GM19395 (cell line): ENCODE results near the gene SNTG2.

Experiments
- ATAC-seq: cut with Tn5 transposase; IDR thresholded peaks from one replicate; pipeline ENCODE4 v1.9.1; 2021; ENCODE audit warnings: mild to moderate bottlenecking, moderate library complexity; ENCODE audit not compliant: unreplicated experiment

The SNTG2 gene

DNA sequence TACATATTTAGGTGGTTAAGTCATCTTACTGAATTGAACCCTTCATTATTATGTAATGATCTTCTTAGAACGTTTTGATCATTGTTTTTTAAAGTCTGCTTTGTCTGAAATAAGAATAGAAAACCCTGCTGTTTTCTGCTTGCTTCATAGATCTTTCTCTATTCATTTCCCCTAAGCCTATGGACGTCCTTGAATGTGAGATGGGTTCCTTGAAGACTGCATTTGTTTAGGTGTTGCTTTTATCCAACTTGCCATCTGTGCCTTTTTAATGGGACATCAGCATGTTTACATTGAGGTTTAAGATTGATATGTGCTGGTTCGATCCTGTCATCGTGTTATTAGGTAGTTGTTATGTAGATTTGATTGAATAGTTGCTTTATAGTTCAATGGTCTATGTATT lies 95.4 kb downstream of the SNTG2 start:
- no peak for ATAC-seq

DNA sequence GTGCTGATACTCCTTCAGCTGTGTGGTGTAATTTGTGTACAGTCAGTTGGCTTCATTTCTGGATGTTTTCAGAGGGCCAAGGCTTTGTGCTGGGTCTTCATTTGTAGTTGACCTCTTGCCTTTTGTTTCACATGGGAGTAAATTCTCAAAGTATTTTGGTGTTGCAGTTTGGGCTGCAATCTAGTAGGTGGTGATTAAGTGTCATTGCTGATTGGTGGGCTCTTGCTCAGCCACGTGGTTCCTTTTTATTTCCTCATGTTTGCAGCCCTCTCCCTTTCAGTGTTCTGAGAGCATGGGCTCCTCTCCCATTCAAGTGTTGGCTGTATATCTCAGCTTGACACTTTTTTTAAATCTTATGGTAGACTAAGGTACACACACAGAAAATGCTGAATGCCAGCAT lies 96.8 kb downstream of the SNTG2 start:
- ATAC-seq = no peak

DNA sequence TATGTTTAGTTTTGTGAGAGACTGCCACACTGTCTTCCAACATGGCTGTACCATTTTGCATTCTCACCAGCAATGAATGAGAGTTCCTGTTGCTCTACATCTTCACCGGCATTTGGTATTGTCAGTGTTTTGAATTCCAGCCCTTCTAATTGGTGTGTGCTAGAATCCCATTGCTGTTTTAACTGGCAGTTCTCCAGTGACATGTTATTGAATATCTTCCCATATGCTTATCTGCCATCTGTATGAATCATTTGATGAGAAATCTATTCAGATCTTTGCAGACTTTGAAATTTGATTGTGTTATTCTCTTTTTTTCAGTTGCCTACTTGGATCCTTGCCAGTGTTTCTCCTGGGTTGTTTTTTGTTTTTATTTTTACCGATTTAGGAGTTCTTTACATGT lies 99.0 kb downstream of the SNTG2 start:
- no peak for ATAC-seq

DNA sequence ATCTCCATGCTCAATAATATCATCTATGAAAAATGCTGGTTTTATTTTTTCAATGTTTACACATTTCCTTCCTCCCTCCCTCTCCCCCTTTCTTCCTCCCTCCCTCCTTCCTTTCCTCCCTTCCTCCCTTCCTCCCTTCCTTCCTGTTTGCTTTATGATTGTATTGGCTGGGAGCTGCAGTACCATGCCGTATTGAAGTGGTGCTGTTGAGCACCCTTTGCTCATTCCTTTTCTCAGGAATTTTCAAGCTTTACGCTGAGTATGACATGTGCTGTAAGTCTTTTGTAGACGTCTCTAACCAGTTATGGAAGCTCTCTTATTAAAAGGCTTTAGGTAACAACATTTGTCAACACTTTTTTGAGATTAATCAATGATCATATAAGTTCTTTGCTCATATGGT lies 100.4 kb downstream of the SNTG2 start:
- no peak for ATAC-seq

DNA sequence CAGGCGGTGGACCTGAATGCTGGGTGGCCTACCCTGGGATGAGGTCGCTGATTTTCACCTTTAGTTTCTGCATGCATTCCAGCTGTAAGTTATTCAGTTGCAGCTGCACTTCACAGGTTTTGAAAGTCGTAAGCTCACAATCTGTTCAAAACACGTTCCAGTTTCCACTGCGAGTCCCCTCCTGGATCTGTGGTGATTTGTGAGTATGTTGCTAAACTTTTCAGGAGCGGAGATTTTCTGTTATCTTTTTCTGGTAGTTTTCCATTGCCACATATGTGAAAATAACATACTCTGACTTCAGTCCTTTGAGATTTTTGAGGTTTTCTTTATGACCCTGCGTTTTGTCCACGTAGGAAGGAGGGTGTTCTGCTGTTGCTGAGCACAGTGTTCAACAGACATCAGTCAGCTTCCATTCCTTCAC lies 102.1 kb downstream of the SNTG2 start:
- ATAC-seq = no peak

DNA sequence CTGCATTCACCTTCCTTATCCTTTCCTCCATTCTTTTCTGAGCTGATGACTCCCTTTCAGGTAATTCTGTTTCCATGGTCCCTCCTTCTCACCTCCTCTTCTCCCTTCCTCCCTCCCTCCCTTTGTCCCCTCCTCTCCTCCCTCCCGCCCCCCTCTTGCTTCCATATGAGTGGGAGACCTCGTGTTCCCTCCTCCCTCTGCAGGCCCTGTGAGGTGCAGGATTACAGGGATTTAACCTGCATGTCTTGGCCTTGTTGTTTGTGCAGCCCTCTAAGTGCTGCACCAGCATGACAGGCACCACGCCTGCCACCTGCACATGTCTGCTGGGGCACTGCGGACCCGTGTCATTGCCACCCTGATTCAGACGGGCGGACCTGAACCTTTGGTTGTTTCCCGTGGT lies 103.1 kb downstream of the SNTG2 start:
- no peak for ATAC-seq

DNA sequence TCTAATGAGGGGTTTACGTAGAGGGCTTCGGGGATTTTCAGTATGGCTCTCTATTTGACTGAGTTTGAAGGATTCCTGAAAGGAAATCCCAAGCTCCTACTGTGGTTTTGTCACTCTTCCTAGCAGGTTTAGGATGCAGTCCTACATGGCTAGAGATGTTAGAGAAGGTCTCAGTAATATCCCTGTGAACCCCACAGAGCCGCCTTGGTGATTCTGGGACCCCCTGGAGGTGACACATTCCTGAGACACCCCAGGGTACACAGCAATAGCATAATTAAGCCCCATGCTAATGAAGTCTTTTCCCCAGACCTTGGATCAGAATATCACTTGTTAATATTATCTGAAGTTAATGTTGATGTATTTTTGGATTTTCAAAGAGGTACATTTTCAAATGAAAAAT lies 103.8 kb downstream of the SNTG2 start:
- ATAC-seq = no peak

DNA sequence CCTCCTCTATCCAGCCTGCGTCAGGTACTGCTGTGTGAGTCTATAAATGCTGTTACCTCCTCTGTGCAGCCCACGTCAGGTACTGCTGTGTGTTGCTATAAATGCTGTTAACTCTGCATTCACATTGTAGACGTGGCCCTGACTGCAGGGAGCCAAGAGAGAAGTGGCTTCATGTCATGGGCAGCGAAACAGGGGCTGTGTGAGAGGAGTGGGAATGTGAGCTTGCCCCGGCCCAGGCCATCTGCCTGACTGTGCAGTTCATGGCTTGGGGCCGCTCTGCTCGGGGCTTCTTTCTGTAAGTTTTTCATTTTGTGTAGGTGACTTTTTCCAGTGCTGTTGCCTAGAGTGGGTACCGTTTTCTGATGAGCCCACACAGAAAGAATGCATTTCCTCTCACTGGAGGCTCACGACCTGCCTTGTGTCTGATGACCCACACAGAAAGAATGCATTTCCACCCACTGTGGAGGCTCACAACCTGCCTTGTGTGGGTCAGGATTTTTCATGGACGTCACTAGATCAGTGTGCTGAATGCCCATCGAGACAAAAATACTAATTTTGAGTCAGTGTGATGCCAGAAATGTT lies 104.5 kb downstream of the SNTG2 start:
- ATAC-seq = no peak

DNA sequence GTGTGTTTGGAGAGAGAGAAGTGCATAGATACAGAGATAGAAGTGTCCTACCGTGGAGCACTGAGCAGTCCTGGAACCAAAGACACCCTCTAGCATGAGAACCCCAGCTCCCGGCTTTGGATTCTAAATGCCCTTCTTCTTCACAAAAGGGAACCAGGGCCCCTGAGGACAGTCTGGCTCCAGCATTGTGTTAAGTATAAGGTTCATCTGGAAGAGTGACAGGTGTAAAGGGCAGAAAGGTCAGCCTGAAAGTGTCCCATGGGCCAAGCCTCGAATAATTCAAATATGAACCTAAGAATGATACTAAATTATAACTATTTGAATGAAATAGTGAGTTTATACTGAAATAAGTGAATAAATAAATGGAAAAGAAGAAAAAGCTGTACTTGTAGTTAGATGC lies 109.7 kb downstream of the SNTG2 start:
- ATAC-seq = no peak

DNA sequence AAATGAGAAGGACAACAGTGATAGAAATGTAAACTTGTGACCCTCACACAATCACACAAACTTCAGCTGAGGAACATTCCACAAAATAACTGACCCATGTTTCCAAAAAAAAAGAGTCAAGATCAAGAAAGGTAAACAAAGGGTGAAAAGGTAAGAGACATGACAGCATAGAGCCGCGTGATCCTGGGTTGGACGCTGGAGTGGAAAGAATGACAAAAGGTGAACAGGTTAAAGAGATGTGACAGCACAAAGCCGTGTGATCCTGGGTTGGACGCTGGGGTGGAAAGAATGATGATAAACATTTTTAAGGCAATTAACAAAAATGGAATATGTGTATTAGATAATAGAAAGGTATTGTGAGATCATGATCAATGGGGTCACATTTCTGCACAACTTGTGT lies 110.3 kb downstream of the SNTG2 start:
- ATAC-seq = no peak

DNA sequence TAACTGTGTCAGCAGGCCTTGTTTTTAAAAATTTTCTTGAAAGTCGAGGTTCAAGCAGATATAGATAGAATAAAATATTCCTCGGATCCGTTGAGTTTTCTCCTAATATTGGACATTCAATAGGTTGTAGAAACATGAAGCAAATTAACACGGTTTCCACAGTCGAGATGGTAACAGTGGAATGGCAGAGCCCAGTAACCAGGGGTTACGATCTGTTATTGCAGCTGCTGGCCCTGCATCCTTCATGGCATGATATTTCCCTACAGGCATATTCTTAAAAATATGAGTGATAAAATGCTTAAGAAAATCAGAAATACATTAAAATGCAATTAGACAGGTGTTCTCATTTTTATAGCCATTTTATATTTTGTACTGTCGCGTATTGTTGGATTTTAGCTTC lies 117.6 kb downstream of the SNTG2 start:
- no peak for ATAC-seq

DNA sequence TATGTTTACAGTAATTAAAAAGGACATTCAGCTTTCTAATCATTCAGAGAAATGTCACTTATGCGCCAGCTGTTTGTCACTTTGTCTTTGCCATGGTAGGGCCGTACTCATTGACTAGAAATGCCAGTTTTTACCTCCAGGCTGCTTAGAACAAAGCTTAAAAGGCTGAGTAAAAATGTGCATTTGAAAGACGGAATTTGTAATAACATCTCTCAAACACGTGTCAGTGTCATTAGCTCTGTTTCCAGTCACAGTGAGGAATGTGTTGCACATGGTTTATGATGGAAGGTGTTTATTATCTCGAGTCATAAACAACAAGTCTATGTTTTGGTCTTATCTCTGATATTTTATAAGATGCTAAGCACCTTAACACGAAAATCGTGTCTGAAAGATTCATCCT lies 118.2 kb downstream of the SNTG2 start:
- ATAC-seq = no peak

DNA sequence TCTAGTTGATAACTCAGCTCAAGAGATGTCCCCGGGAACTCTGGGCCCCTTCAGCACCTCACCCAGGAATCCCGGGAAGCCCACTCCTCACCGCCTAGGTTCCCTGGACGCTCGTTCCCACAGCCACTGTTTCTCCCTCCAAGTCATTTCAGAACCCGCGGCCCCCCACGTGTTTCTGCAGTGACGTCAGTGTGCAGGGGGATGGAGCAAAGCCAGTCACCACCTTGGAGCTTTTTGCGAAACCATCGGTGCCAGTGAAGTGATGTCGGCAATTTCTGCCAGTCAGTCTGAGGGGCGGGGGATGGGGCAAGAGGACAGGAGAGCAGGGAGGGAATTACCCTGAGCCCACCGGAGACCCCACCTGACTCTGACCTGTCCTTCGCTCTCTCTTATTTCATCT lies 119.2 kb downstream of the SNTG2 start:
- no peak for ATAC-seq

DNA sequence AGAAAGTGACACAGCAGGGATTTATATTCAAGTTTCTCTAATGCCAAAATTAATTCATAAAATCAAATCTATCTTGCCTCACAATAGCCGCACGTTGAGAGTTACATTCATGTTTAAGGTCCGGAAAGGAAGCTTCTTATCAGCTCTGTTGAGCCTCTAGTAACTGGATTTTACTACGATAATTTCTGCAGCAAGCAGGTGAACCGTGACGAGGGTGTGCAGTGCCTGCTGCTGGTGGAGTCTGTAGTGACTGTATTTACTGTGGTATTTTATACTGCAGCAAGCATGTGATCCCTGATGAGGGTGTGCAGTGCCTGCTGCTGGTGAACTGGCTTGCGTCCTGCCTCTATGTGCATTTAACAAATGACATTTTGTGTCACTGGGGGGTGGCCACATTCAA lies 120.0 kb downstream of the SNTG2 start:
- ATAC-seq = no peak

DNA sequence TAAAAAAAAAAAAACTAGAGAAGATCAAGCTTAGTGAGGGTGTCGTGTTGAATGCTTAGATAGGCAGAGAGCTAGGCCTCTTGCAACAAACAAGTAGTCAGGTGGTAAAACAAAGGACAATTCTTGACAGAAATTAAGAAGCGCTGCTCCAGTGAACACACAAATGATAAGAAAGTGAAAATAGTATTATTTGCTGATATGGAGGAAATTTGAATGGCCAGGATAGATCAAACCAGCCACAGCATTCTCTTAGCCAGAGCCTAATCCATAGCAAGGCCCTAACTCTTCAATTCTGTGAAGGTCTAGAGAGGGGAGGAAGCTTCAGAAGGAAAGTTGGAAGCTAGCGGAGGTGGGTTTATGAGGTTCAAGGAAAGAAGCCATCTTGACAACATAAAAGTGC lies 121.0 kb downstream of the SNTG2 start:
- ATAC-seq = no peak

DNA sequence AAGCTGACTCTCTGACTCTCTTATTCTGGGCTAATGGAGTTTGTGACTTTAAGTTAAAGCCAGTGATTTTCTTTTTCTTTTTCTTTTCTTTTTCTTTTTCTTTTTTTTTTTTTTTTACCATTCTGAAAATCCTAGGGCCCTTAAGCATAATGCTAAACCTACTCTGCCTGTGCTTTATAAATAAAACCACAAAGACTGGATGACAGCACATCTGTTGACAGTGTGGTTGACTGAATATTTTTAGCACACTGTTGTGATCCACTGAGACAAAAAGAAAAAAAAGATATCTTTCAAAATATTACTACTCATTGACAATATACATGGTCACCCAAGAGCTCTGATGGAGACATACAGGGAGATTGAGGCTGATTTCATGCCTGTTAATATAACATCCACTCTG lies 121.6 kb downstream of the SNTG2 start:
- no peak for ATAC-seq

DNA sequence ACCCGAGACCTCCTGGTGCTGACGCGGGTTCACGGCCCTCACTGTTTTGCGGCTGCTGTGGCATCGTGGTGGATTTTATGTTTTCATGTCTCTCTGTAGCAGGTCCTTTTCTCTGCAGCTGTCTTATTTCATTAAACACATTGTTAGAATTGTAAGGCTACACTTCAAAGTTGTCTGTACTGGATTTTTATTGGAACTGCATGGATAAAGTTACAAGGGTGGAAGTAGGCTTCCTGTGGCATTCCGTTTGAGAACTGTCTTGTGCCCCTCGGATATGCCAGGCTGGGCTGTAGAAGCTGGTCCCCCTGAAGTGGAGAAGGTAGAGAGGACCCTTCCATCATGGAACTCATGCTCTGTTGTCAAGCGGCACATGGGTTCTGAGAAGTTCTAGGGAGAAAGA lies 127.3 kb downstream of the SNTG2 start:
- no peak for ATAC-seq

DNA sequence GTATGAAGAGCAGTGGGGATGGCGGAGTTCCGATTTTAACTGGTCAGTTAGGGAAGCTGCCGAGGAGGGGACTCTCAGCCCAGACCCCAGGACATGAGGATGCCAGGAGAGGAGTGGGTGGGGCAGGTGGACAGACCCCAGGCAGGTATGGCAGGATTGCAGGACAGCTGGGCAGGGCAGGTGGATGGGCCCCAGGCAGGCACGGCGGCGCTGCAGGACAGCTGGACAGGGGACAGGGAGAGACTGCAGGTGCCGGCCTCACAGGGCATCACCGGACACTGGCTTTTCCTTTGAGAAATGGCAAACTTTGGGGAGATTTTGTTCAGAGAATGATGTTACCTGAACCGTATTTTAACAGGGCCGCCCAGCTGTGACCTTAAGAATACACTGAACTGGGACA lies 127.7 kb downstream of the SNTG2 start:
- ATAC-seq = no peak

DNA sequence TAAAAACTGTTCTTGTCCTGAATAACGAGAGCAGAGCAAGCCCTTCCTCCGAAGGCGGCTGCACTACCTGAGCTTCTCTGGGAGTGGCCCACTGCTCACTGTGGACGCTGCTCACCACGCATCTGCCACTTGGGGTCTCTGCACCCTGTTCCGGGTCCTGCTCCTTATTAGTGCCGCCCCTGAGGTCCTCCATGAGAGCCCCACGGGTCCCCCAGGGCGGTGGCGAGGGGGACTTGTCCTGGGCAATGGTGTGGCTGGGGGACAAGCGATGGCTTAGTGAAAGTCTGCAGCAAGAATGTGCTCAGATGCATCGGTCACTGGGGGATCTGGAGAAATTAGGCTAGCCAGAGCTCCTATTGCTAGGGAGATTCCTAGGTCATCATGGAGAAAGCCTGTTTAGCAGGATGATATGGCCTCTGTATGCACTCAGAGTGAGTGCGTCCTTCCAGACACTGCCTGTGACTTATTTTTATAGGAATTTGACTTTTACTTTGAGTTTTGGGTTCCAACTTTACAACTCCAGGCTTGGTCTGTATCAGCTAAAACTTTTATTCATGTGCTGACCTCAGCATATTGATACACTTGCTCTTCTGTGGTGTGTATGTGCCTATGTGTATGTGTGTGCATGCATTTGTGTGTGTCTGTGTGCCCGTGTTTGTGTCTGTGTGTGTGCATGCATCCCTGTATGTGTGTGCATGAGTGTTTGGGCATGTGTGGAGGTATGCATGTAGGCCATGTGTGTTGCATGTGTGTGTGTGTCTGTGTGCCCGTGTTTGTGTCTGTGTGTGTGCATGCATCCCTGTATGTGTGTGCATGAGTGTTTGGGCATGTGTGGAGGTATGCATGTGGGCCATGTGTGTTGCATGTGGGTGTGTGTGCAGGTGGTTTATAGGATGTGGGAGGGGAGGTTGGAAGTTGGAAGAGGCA lies 129.5 kb downstream of the SNTG2 start:
- ATAC-seq = no peak

DNA sequence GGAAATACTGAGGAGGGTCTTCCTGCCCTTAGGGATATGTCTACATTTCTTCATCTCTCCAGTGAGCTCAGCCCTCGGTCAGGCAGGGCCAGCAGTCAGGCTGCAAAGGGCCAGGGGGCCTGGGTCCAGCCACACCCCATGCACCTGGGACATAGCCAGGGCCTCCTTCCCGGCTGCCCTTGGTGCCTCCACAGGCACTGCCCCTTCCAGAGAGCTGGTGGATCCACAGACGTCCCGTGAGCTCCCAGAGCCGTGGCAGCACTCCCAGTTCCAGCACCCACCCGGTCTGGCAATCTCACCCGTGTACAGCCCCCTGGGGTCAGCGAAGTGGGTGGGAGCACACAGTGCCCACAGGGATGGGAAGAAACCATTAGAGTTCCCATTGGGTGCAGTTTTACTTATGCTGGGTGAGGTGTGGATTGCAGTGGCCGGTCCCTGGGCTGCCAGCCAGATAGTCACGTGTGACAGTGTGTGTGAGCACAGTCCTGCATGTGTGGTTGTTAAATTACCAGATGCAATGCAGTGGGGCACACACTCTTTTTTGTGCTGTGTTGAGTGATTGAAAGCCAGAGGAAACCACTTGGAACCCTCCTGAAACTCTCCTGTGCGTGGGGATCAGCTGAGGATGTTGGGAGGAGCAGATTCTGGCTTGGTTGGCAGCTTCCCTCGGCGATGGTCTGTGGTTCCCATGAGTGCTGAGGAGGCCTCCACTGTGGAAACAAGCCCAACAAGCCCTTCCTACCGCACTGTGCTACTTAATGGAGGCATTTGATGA lies 131.0 kb downstream of the SNTG2 start:
- no peak for ATAC-seq

DNA sequence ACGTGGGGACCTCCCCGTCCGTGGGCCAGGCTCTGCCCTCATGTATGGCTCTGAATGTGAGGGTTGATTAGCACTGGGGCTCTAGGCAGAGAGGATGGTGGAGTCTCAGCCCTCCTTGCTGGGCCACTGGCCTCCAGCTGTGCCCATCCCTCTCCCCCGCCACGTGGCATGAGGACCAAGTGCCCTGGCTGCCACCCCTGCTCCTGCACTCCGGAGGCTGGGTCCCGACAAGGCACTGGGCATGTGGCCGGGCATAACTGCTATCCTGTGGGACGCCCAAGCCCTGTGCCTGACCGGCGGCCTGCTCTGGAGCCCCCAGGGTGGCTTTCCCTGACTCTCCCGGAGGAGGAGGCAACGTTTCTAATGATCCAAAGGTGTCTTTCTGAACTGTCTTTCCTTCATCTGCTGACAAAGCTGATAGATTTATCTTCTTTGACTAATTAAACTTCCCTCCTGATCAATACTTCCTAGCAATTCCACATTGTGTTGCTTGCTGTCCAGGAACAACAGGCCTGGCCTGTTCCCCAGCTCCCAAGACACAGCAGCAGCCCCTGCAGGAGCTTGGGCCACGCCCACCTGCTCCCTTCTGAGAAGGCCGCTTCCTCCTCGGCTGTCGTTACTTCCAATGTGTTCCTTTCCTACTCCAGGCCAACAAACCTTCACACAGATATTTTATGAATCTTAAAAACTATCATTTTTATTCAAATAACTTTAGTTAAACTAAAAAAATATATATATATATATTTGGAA lies 132.0 kb downstream of the SNTG2 start:
- ATAC-seq = no peak
